Mesenchymal stem cell (in vitro differentiated cells and primary cell): ENCODE data around the gene ZBTB11.

Experiments used
- DNase-seq: peaks from one replicate; pipeline ENCODE4 v3.0.0-alpha.2; 2013
- H2AFZ ChIP-seq: one replicate; pipeline ENCODE4 v1.6.1; 2013; ENCODE audit warnings: low read depth, mild to moderate bottlenecking, control low read depth, inconsistent platforms, low read length, moderate library complexity
- H2AK5ac ChIP-seq: 2 replicates; pipeline ENCODE4 v1.6.1; 2013; ENCODE audit warnings: low read length, moderate library complexity, mild to moderate bottlenecking, inconsistent platforms; ENCODE audit not compliant: severe bottlenecking
- H2BK120ac ChIP-seq: one replicate; pipeline ENCODE4 v1.6.1; 2013; ENCODE audit warnings: low read depth, mild to moderate bottlenecking, inconsistent platforms, low read length, moderate library complexity
- H2BK12ac ChIP-seq, 2 experiments: one replicate each; pipeline ENCODE4 v1.6.1; 2013; ENCODE audit warnings: inconsistent platforms in 2 of 2, low read length in 2 of 2, mild to moderate bottlenecking in 2 of 2, moderate library complexity in 2 of 2, control low read depth in 1 of 2
- H2BK15ac ChIP-seq: one replicate; pipeline ENCODE4 v1.6.1; 2013; ENCODE audit warnings: mild to moderate bottlenecking, low read depth, inconsistent platforms; ENCODE audit not compliant: poor library complexity, severe bottlenecking
- H2BK5ac ChIP-seq: 2 replicates; pipeline ENCODE4 v1.6.1; 2013; ENCODE audit warnings: low read depth, mild to moderate bottlenecking, low read length, control low read depth, inconsistent platforms; ENCODE audit not compliant: poor library complexity, severe bottlenecking
- H3K14ac ChIP-seq, 2 experiments: one replicate each; pipeline ENCODE4 v1.6.1; 2013; ENCODE audit warnings: inconsistent platforms in 2 of 2, low read length in 2 of 2, control low read depth in 1 of 2, mild to moderate bottlenecking in 1 of 2, moderate library complexity in 1 of 2
- H3K18ac ChIP-seq, 2 experiments: one replicate each; pipeline ENCODE4 v1.6.1; 2013; ENCODE audit warnings: inconsistent platforms in 2 of 2, low read length in 2 of 2, control low read depth in 1 of 2, low read depth in 1 of 2, mild to moderate bottlenecking in 1 of 2
- H3K23ac ChIP-seq, 2 experiments: one replicate each; pipeline ENCODE4 v1.6.1; 2013; ENCODE audit warnings: inconsistent platforms in 2 of 2, low read length in 2 of 2, mild to moderate bottlenecking in 2 of 2, moderate library complexity in 2 of 2, control low read depth in 1 of 2
- H3K27ac ChIP-seq: 2 replicates; pipeline ENCODE4 v1.5.1; 2013; ENCODE audit warnings: mild to moderate bottlenecking, moderate library complexity, low read length, control low read depth, inconsistent platforms; ENCODE audit not compliant: poor library complexity, severe bottlenecking
- H3K27me3 ChIP-seq, 2 experiments: 2 replicates each; pipeline versions ENCODE4 v1.6.1 to v1.7.0; 2013; ENCODE audit warnings: low read length in 2 of 2, mild to moderate bottlenecking in 2 of 2, moderate library complexity in 2 of 2, control low read depth in 1 of 2, inconsistent platforms in 1 of 2; ENCODE audit not compliant: control insufficient read depth in 1 of 2, insufficient read depth in 1 of 2
- H3K36me3 ChIP-seq, 2 experiments: 2 replicates each; pipeline versions ENCODE4 v1.6.1 to v1.7.0; 2013; ENCODE audit warnings: low read length in 2 of 2, control low read depth in 1 of 2, inconsistent platforms in 1 of 2, low read depth in 1 of 2, mild to moderate bottlenecking in 1 of 2; ENCODE audit not compliant: insufficient read depth in 2 of 2, control insufficient read depth in 1 of 2
- H3K4ac ChIP-seq, 2 experiments: one replicate each; pipeline ENCODE4 v1.6.1; 2013; ENCODE audit warnings: inconsistent platforms in 2 of 2, low read length in 2 of 2, mild to moderate bottlenecking in 2 of 2, moderate library complexity in 2 of 2, control low read depth in 1 of 2, low read depth in 1 of 2
- H3K4me1 ChIP-seq: 2 replicates; pipeline ENCODE4 v1.6.1; 2013; ENCODE audit warnings: low read depth, low read length, control low read depth; ENCODE audit not compliant: control insufficient read depth, insufficient read depth
- H3K4me2 ChIP-seq: 2 replicates; pipeline ENCODE4 v1.6.1; 2013; ENCODE audit warnings: low read length, mild to moderate bottlenecking, inconsistent platforms; ENCODE audit not compliant: poor library complexity, severe bottlenecking
- H3K4me3 ChIP-seq, 2 experiments: 2 replicates each; pipeline versions ENCODE4 v1.5.1 to v1.7.0; 2013; ENCODE audit warnings: low read length in 2 of 2, mild to moderate bottlenecking in 2 of 2, control low read depth in 1 of 2, low read depth in 1 of 2; ENCODE audit not compliant: insufficient read depth in 1 of 2
- H3K79me1 ChIP-seq: replicated peaks from 2 replicates; pipeline ENCODE4 v1.6.1; 2013; ENCODE audit warnings: mild to moderate bottlenecking, control low read depth, low read length, inconsistent platforms; ENCODE audit not compliant: poor library complexity, severe bottlenecking
- H3K9ac ChIP-seq: 2 replicates; pipeline ENCODE4 v1.7.0; 2013; ENCODE audit warnings: mild to moderate bottlenecking, low read length, moderate library complexity
- H3K9me3 ChIP-seq: 2 replicates; pipeline ENCODE4 v1.7.0; 2013; ENCODE audit warnings: mild to moderate bottlenecking, low read length; ENCODE audit not compliant: control insufficient read depth
- H4K8ac ChIP-seq: one replicate; pipeline ENCODE4 v1.6.1; 2013; ENCODE audit warnings: inconsistent platforms, mild to moderate bottlenecking, low read length, moderate library complexity
- H4K91ac ChIP-seq: one replicate; pipeline ENCODE4 v1.6.1; 2013; ENCODE audit warnings: mild to moderate bottlenecking, low read length, inconsistent platforms
- WGBS: methylation state at CpG from one replicate; pipeline ENCODE4 v1.1.7; 2013; ENCODE audit warnings: mixed read lengths; 5-methylcytosine and 5-hydroxymethylcytosine counted together

ZBTB11 gene

GRCh38 chr3:101624857-101625256 is 52.1 kb downstream of the ZBTB11 start:
- H3K79me1 ChIP-seq, result no peaks in the 10 kb centered on the region
- H2BK120ac ChIP-seq, result no peak overlapping the region
- H3K9me3 ChIP-seq, result no peaks in the 10 kb centered on the region
- no peaks in the 10 kb centered on the region for H3K27me3 ChIP-seq
- H2BK5ac ChIP-seq, result no peak overlapping the region
- no peak overlapping the region for H3K4ac ChIP-seq
- H2AK5ac ChIP-seq, result no peak overlapping the region
- no peak overlapping the region for H4K8ac ChIP-seq
- 78% methylated on average over 2 of the region's 2 CpGs for WGBS
- no peak overlapping the region for H3K4me3 ChIP-seq
- H2BK15ac ChIP-seq, result no peak overlapping the region
- no peak for DNase-seq
- no peak overlapping the region for H2AFZ ChIP-seq
- no peak overlapping the region for H3K23ac ChIP-seq
- H3K9ac ChIP-seq, result no peak overlapping the region
- H3K18ac ChIP-seq, result no peak overlapping the region
- H4K91ac ChIP-seq, result no peak overlapping the region
- H3K27ac ChIP-seq, result no peak overlapping the region
- no peaks in the 10 kb centered on the region for H3K36me3 ChIP-seq
- no peaks in the 10 kb centered on the region for H3K4me1 ChIP-seq
- no peak overlapping the region for H3K14ac ChIP-seq
- H2BK12ac ChIP-seq, result no peak overlapping the region
- H3K4me2 ChIP-seq, result no peak overlapping the region

- no peak overlapping the region for H3K4me2 ChIP-seq
- H3K9me3 ChIP-seq, result no peaks in the 10 kb centered on the region
- no peak overlapping the region for H4K8ac ChIP-seq
- no peak overlapping the region for H3K23ac ChIP-seq
- no CpG with 5 or more reads among the region's 1 CpG for WGBS
- H3K27ac ChIP-seq, result no peak overlapping the region
- no peak overlapping the region for H2BK12ac ChIP-seq
- H3K36me3 ChIP-seq, result no peaks in the 10 kb centered on the region
- H3K27me3 ChIP-seq, result no peaks in the 10 kb centered on the region
- no peak overlapping the region for H2BK120ac ChIP-seq
- H3K4me1 ChIP-seq, result no peaks in the 10 kb centered on the region
- no peak overlapping the region for H3K4ac ChIP-seq
- no peak overlapping the region for H3K4me3 ChIP-seq
- no peak overlapping the region for H3K18ac ChIP-seq
- no peak overlapping the region for H2BK15ac ChIP-seq
- H2BK5ac ChIP-seq, result no peak overlapping the region
- no peak overlapping the region for H3K9ac ChIP-seq
- no peak overlapping the region for H4K91ac ChIP-seq
- H2AK5ac ChIP-seq, result no peak overlapping the region
- H3K79me1 ChIP-seq, result no peaks in the 10 kb centered on the region
- DNase-seq, result no peak
- no peak overlapping the region for H3K14ac ChIP-seq
- H2AFZ ChIP-seq, result no peak overlapping the region
Observed at GRCh38 chr3:101623656-101624055, 53.3 kb downstream of the ZBTB11 start.

- Histone ChIP-seq H3K18ac (no peak overlapping the region), H3K23ac (no peak overlapping the region), H2AK5ac (no peak overlapping the region), H2AFZ (no peak overlapping the region), H2BK12ac (no peak overlapping the region), H2BK120ac (no peak overlapping the region), H4K91ac (no peak overlapping the region), H3K14ac (no peak overlapping the region), H3K36me3 (no peaks in the 10 kb centered on the region), H3K27ac (no peak overlapping the region), H3K4me1 (no peaks in the 10 kb centered on the region), H3K4me2 (no peak overlapping the region), H3K4me3 (no peak overlapping the region), H2BK15ac (no peak overlapping the region), H4K8ac (no peak overlapping the region), H3K79me1 (no peaks in the 10 kb centered on the region), H3K4ac (no peak overlapping the region), H3K27me3 (no peaks in the 10 kb centered on the region), H2BK5ac (no peak overlapping the region), H3K9me3 (no peaks in the 10 kb centered on the region), H3K9ac (no peak overlapping the region)
- WGBS, result 75% methylated on average over 1 of the region's 3 CpGs
- no peak for DNase-seq
Observed at GRCh38 chr3:101619734-101620133, 57.2 kb downstream of the ZBTB11 start.

GRCh38 chr3:101618726-101619125 is 58.2 kb downstream of the ZBTB11 start:
- Histone ChIP-seq H4K8ac (no peak overlapping the region), H3K4me1 (no peaks in the 10 kb centered on the region), H4K91ac (no peak overlapping the region), H2AFZ (no peak overlapping the region), H3K23ac (no peak overlapping the region), H2BK12ac (no peak overlapping the region), H3K36me3 (no peaks in the 10 kb centered on the region), H3K27ac (no peak overlapping the region), H3K9me3 (no peaks in the 10 kb centered on the region), H3K9ac (no peak overlapping the region), H3K27me3 (no peaks in the 10 kb centered on the region), H3K4me2 (no peak overlapping the region), H3K4me3 (no peak overlapping the region), H2BK5ac (no peak overlapping the region), H2AK5ac (no peak overlapping the region), H3K4ac (no peak overlapping the region), H2BK120ac (no peak overlapping the region), H3K79me1 (no peaks in the 10 kb centered on the region), H2BK15ac (no peak overlapping the region), H3K18ac (no peak overlapping the region), H3K14ac (no peak overlapping the region)
- 57% methylated on average over 1 of the region's 1 CpG for WGBS
- no peak for DNase-seq
